Activated CD4-positive, alpha-beta T cell treated with anti-CD3 and anti-CD28 coated beads, Interleukin-2, amount 10 ng/mL, durations not matched to agents 24 days and 14 days (primary cell): ENCODE measurements around the gene INPP5A. TPM values are rescaled to one million over a fixed set of nuclear protein-coding genes. Genes with fewer than 3 reads are reported as not detected.

Source experiments
- DNase-seq: peaks from one replicate; pipeline ENCODE4 v3.0.0; 2022
- H3K27ac Mint-ChIP-seq: one replicate; pipeline ENCODE4 v1.8.0; 2022; ENCODE audit warnings: mild to moderate bottlenecking, mixed read lengths
- H3K27me3 Mint-ChIP-seq: one replicate; pipeline ENCODE4 v1.8.0; 2022; ENCODE audit warnings: mixed read lengths
- H3K36me3 Mint-ChIP-seq: one replicate; pipeline ENCODE4 v1.8.0; 2022; ENCODE audit warnings: low read depth, mild to moderate bottlenecking, mixed read lengths
- H3K4me1 Mint-ChIP-seq: one replicate; pipeline ENCODE4 v1.8.0; 2021; ENCODE audit warnings: mixed read lengths
- H3K4me3 Mint-ChIP-seq: one replicate; pipeline ENCODE4 v1.8.0; 2022; ENCODE audit warnings: mild to moderate bottlenecking, moderate library complexity, mixed read lengths
- H3K9me3 Mint-ChIP-seq: one replicate; pipeline ENCODE4 v1.8.0; 2021; ENCODE audit warnings: mixed read lengths
- intact Hi-C: fragments of 100-400 bp; cut with micrococcal nuclease; formaldehyde crosslinking; loops from one replicate; pipeline ENCODE4 v1.15.1; 2023
- total RNA-seq: library from RNA; stranded (reverse); gene quantifications from 2 replicates; pipeline ENCODE4 v1.2.3, GENCODE V29; 2022

INPP5A gene
- total RNA-seq, 1 donor from 2014 or later, result 10.3 TPM

DNA sequence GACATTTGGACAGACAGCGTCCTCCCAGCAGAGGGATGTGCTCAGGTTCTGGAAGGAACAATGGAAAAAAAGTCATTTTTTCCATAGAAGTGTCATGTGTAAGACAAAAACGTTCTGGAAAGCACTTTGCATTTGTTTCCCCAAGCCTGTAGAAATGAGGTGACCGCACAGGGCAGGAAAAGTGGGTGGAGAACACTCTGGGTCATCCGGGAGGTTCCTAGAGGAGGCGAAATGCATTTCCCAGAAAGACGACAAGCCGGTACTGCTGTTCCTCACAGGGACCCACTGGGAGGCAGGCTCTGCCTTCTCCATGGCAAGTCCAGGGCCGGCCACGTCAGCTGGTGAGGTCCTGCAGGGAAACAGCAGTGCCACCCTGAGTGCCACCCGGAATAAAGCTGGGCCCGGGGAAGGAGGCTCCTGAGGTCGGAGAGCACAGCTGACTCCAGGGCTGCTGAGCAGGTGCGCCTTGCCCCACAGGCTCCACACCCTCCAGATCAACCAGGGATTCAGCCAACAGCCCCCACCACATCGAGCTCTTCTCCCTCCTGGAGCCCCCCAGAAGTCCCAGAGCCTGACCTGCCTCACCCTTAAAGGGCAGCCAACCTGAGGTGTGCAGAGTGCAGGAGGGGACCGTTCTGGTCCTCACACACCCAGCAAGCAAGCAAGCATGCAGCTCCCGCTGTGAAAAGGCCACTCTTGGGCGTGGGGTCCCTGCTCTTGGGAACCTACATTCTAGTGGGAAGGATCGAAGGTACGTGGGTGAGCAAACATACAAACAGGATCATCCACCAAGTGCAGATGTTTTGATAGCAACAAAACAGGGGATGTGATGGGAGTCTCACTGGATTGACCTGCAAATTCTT lies 28.8 kb upstream of the INPP5A start:
- Mint-ChIP-seq H3K4me3 (no peak overlapping the region), H3K36me3 (no peaks in the 10 kb centered on the region), H3K4me1 (no peaks in the 10 kb centered on the region), H3K27me3 (peaks cover 4% of the 10 kb centered on the region), H3K27ac (no peak overlapping the region), H3K9me3 (no peaks in the 10 kb centered on the region)
- intact Hi-C loops, result no loop called here
- no peak for DNase-seq

DNA sequence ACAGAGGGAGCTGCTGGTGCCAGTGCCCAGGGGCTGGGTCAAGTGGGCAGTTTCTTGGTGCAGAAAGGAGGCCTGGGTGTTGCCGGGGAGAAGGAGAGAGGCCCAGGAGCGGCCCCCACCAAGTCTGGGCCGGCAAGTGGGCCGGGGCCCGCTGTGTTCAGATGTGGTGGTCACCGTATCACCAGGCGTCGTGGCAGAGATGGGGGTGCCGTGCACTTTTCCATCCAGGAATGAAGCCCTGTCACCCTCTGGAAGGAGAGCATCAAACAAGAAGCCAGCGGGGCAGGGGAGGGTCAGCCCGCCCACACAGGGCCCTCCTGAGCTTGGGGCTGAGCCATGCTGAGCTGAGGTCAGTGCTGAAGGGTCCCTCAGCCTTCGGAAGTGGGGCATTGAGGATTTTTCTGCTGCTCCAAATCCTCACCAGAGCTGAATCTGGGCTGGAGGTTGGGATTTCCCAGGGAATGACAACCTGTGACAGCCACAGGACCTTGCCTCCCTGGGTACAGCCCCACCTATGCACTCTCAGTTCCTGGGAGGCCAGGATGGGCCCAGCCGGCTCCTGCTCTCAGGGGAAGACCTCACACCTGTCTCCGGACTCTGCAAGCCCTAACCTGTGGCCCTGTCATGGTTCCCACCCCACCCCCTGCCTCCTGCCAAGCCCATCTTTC lies 27.9 kb upstream of the INPP5A start:
- DNase-seq, result no peak
- H3K9me3 Mint-ChIP-seq, result no peaks in the 10 kb centered on the region
- H3K4me3 Mint-ChIP-seq, result no peak overlapping the region
- no peak overlapping the region for H3K27ac Mint-ChIP-seq
- no peaks in the 10 kb centered on the region for H3K4me1 Mint-ChIP-seq
- no peaks in the 10 kb centered on the region for H3K36me3 Mint-ChIP-seq
- intact Hi-C loops, result no loop called here
- H3K27me3 Mint-ChIP-seq, result peaks cover 4% of the 10 kb centered on the region

- intact Hi-C loops, result no loop called here
- Mint-ChIP-seq H3K27me3 (peaks cover 4% of the 10 kb centered on the region), H3K27ac (no peak overlapping the region), H3K36me3 (no peaks in the 10 kb centered on the region), H3K4me3 (no peak overlapping the region), H3K9me3 (no peaks in the 10 kb centered on the region), H3K4me1 (no peaks in the 10 kb centered on the region)
- no peak for DNase-seq
Measured at GRCh38 chr10:132510174-132510611, 27.4 kb upstream of the INPP5A start.

DNA sequence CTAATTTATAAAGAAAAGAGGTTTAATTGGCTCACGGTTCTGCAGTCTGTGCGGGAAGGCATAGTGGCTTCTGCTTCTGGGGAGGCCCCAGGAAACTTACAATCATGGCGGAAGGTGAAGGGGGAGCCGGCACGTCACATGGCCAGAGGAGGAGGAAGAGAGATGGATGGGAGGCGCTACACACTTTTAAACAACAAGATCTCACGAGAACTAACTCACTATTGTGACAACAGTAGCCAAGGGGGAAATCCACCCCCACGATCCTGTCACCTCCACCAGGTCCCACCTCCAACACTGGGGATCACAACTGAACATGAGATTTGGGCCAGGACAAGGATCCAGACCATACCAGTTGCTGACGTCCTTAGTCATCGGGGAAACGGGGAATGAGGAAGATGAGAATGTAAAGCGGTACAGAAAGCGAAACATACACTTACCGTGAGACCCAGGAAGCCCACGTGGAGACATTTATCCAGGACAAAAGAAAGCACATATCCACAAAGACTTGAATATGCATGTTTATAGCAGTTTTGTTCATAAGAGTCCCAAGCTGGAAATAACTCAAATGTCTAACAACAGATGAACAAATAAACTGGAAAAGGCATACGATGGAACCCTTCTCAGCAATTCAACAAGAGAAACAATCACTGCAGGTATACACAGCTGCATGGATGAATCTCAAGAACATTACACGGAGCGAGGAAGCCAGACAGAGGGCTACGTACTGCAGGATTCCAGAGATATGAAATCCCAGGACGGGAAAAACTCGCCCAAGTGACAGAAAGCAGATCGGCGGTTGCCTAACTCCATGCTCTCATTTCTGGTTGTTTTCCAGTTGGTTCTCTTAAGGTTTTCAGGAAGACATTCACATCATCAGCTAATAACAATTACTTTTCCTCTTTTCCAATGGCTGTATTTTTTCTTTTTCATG lies 26.2 kb upstream of the INPP5A start:
- no peaks in the 10 kb centered on the region for H3K9me3 Mint-ChIP-seq
- no peaks in the 10 kb centered on the region for H3K4me1 Mint-ChIP-seq
- no peak overlapping the region for H3K27ac Mint-ChIP-seq
- no peak for DNase-seq
- H3K36me3 Mint-ChIP-seq, result no peaks in the 10 kb centered on the region
- intact Hi-C loops, result no loop called here
- H3K27me3 Mint-ChIP-seq, result peaks cover 4% of the 10 kb centered on the region
- H3K4me3 Mint-ChIP-seq, result no peak overlapping the region

- Mint-ChIP-seq H3K4me1 (no peaks in the 10 kb centered on the region), H3K9me3 (no peaks in the 10 kb centered on the region), H3K27ac (no peak overlapping the region), H3K27me3 (peaks cover 4% of the 10 kb centered on the region), H3K4me3 (no peak overlapping the region), H3K36me3 (no peaks in the 10 kb centered on the region)
- intact Hi-C loops, result no loop called here
- DNase-seq, result no peak
Measured at GRCh38 chr10:132512052-132512442, 25.5 kb upstream of the INPP5A start.

- intact Hi-C loops, result no loop called here
- no peak overlapping the region for H3K27ac Mint-ChIP-seq
- peaks cover 4% of the 10 kb centered on the region for H3K27me3 Mint-ChIP-seq
- no peaks in the 10 kb centered on the region for H3K4me1 Mint-ChIP-seq
- no peaks in the 10 kb centered on the region for H3K36me3 Mint-ChIP-seq
- H3K9me3 Mint-ChIP-seq, result no peaks in the 10 kb centered on the region
- no peak for DNase-seq
- no peak overlapping the region for H3K4me3 Mint-ChIP-seq
Measured at GRCh38 chr10:132512693-132513345, 24.8 kb upstream of the INPP5A start.

DNA sequence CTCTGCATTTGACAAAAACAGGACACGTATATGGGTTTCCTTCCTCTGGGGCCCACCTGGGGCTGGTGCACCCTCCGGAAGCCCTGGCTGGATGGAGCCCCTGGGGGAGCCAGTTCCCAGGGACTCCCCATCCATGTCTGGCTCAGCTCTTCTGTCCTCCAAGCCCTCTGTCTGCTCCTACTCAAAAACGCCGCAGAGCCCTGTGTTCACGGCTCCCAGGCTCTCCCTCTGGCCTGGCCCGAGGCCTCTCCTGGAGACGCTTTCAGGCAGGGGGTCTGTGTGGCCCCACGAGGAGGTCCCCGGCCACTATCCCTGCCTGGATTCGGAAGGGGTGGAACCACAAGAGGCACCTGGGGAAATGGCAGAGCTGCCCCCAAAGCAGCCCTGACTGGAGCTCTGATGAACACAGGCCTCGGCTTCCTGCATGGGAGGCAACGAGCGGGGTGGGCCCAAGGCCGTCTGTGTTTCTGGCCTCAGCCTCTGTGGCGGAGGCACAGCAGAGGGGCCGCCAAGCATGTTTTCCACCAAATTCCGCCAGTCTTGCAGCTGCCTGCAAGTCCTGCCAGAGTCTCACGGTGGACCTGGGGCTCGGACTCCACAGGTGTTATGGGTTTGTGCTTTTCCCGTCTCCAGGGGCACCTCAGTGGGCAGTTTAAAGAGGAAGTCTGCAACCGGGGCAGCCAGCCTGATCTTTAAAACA lies 22.6 kb upstream of the INPP5A start:
- H3K36me3 Mint-ChIP-seq, result no peaks in the 10 kb centered on the region
- H3K4me3 Mint-ChIP-seq, result no peak overlapping the region
- intact Hi-C loops, result no loop called here

GRCh38 chr10:132515811-132516726 lies 21.5 kb upstream of the INPP5A start:
- Mint-ChIP-seq H3K27ac (no peak overlapping the region), H3K4me3 (no peak overlapping the region), H3K9me3 (no peaks in the 10 kb centered on the region), H3K36me3 (no peaks in the 10 kb centered on the region), H3K4me1 (no peaks in the 10 kb centered on the region), H3K27me3 (peaks cover 4% of the 10 kb centered on the region)
- intact Hi-C loops, result no loop called here
- DNase-seq, result no peak

More for the DNA sequence above, 22.6 kb upstream of the INPP5A start:
- H3K9me3 Mint-ChIP-seq, result no peaks in the 10 kb centered on the region
- no peak for DNase-seq
- no peak overlapping the region for H3K27ac Mint-ChIP-seq
- H3K27me3 Mint-ChIP-seq, result peaks cover 4% of the 10 kb centered on the region
- no peaks in the 10 kb centered on the region for H3K4me1 Mint-ChIP-seq

DNA sequence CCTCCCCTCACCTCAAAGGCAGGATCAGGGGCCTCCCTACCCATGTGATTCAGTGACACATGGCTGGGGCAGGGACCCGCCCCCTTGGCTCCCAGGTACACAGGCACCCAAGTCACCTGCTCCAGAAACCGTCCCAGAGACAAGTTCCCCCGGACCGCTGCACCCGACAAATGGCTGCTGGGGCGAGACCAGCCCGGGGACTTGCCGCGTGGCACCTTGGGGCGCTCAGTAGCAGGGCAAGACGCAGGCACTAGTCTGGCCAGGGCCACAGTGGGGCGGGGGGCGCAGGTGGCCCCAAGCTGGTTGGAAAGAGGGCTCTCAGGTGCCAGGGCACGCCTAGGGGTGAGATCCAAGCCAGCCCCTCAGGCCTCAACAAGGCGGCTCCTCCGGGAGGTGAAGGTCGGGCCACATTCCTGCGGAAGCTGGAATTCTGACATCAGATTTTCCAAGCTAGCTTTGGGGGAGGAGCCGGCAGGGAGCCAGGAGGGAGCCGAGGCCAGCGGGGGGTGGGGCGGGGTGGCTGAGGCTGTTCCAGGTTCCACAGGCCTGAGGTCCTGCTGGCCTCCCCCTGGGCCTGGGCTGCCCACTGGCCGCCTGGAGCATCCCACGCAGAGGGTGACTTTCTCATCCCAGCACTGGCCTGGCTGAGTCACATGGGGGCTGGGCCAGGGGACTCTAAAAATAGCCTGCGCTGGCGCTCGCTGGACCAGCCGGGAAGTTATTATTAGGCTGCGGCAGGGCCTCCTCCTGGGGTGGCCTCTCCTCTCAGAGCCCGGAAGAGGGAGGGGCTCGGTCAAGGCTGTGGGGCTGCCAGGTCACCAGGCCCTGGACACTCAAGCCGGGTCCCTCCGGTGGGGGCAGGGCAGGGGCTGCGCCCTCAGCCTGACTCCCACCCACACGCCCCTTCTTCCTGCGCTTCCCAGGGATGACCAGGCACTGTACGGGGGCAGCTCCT lies 20.5 kb upstream of the INPP5A start:
- DNase-seq, result no peak
- Mint-ChIP-seq H3K4me1 (no peaks in the 10 kb centered on the region), H3K27ac (no peak overlapping the region), H3K4me3 (no peak overlapping the region), H3K9me3 (no peaks in the 10 kb centered on the region), H3K27me3 (peaks cover 4% of the 10 kb centered on the region), H3K36me3 (no peaks in the 10 kb centered on the region)
- intact Hi-C loops, result no loop called here

DNA sequence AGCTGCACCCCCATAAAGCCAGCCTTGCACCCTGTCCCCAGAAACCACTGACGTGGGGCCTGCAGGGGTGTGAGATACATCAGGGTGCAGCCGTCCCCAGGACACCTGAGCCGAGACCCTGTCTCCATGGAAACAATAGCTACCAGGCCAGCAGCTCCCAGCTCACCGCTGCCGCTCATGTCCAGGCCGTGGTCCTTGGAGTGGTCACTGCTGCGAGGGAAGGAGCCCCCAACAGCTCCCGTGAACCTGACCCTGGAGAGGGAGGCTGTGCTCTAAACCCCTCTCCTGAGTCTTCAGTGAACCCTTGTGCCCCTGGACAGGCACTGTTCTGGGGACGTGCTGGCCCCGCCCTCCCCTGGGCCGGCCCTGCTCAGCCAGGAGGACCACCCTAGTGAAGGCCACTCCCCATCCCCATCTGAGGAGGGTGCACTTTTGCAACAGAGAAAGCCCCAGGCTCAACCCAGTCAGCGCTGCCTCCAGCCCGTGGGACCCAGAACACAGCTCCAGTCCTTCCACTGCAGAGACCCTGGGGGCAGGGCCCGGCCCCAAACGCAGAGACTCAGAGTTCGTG lies 19.6 kb upstream of the INPP5A start:
- Mint-ChIP-seq H3K4me3 (no peak overlapping the region), H3K4me1 (no peaks in the 10 kb centered on the region), H3K27ac (no peak overlapping the region), H3K9me3 (no peaks in the 10 kb centered on the region), H3K27me3 (no peaks in the 10 kb centered on the region), H3K36me3 (no peaks in the 10 kb centered on the region)
- no peak for DNase-seq
- intact Hi-C loops, result no loop called here
